ENCODE measurements around the gene NATD1.
A peak's percentile ranks its signal among the peaks of the same experiment; 100 is the strongest.

NATD1 gene

GRCh38 chr17:21289902-21290571 lies 36.8 kb upstream of the NATD1 start:
- no peak for DNase-seq (ENCODE audit: low read depth in 2 of 2)

- DNase-seq (ENCODE audit: low read depth in 2 of 2) = no peak
Measured at GRCh38 chr17:21289175-21289901, 36.1 kb upstream of the NATD1 start.

- DNase-seq (ENCODE audit: low read depth in 2 of 2) = no peak
Measured at GRCh38 chr17:21288571-21289017, 35.4 kb upstream of the NATD1 start.

- DNase-seq (ENCODE audit: low read depth in 2 of 2) = peak; percentile 58 to 63
Measured at GRCh38 chr17:21287703-21288449, 34.7 kb upstream of the NATD1 start.

- no peak for DNase-seq (ENCODE audit: low read depth in 2 of 2)
Measured at GRCh38 chr17:21286909-21287702, 33.9 kb upstream of the NATD1 start.

GRCh38 chr17:21286066-21286770 lies 33.0 kb upstream of the NATD1 start:
- peak; percentile 91 to 93 for DNase-seq (ENCODE audit: low read depth in 2 of 2)

GRCh38 chr17:21285164-21286065 lies 32.2 kb upstream of the NATD1 start:
- no peak for DNase-seq (ENCODE audit: low read depth in 2 of 2)

- peak; percentile 95 to 96 for DNase-seq (ENCODE audit: low read depth in 2 of 2)
Measured at GRCh38 chr17:21284319-21285163, 31.3 kb upstream of the NATD1 start, which contains the start of gene MAP2K3. MAP2K3 (plus strand) TSS chr17:21284711; CDS start chr17:21284921, 210 bp downstream.

- no peak for DNase-seq (ENCODE audit: low read depth in 2 of 2)
Measured at GRCh38 chr17:21283482-21284318, 30.5 kb upstream of the NATD1 start.

- no peak for DNase-seq (ENCODE audit: low read depth in 2 of 2)
Measured at GRCh38 chr17:21282850-21283249, 29.6 kb upstream of the NATD1 start.

- peak; percentile 93 to 94 for DNase-seq (ENCODE audit: low read depth in 2 of 2)
Measured at GRCh38 chr17:21282231-21282630, 29.0 kb upstream of the NATD1 start.

- DNase-seq (ENCODE audit: low read depth in 2 of 2) = peak in 1 of 2 experiments; percentile 46
Measured at GRCh38 chr17:21280081-21280518, 26.9 kb upstream of the NATD1 start.

GRCh38 chr17:21279582-21279981 lies 26.4 kb upstream of the NATD1 start:
- DNase-seq (ENCODE audit: low read depth in 2 of 2) = no peak

GRCh38 chr17:21279198-21279535 lies 26.0 kb upstream of the NATD1 start:
- DNase-seq (ENCODE audit: low read depth in 2 of 2) = no peak

- no peak for DNase-seq (ENCODE audit: low read depth in 2 of 2)
Measured at GRCh38 chr17:21278450-21279197, 25.4 kb upstream of the NATD1 start.

- no peak for DNase-seq (ENCODE audit: low read depth in 2 of 2)
Measured at GRCh38 chr17:21277332-21277731, 24.1 kb upstream of the NATD1 start.

- no peak for DNase-seq (ENCODE audit: low read depth in 2 of 2)
Measured at GRCh38 chr17:21276264-21276588, 23.0 kb upstream of the NATD1 start.
